Liver (tissue), 3 donors: ENCODE measurements around the gene TTC39C.

Experiments used
- CTCF ChIP-seq: fragments of 150-350 bp; IDR thresholded peaks from 2 replicates; pipeline ENCODE4 v1.5.1; 2017; ENCODE audit warnings: improper control_type of control experiment, low read depth, low read length; ENCODE audit not compliant: missing input control
- EGR1 ChIP-seq, 2 donors: IDR thresholded peaks; 2 replicates each; pipeline ENCODE4 v1.6.1; 2016 to 2018; ENCODE audit warnings: antibody characterized with exemption in 2 of 2, low read depth in 2 of 2
- GABPA ChIP-seq, 2 donors: IDR thresholded peaks in 1 of 2; conservative IDR thresholded peaks in 1 of 2; 2 replicates each; pipeline ENCODE4 v1.6.1; 2016; ENCODE audit warnings: antibody characterized with exemption in 2 of 2, mild to moderate bottlenecking in 1 of 2, moderate library complexity in 1 of 2
- JUND ChIP-seq, 2 donors: IDR thresholded peaks; 2 replicates each; pipeline ENCODE4 v1.6.1; 2016; ENCODE audit warnings: antibody characterized with exemption in 2 of 2
- RAD21 ChIP-seq, 2 donors: IDR thresholded peaks; 2 replicates each; pipeline ENCODE4 v1.6.1; 2016; ENCODE audit warnings: antibody characterized with exemption in 2 of 2, mild to moderate bottlenecking in 2 of 2
- REST ChIP-seq: IDR thresholded peaks from 2 replicates; pipeline ENCODE4 v1.6.1; 2016; ENCODE audit warnings: antibody characterized with exemption, mild to moderate bottlenecking
- TAF1 ChIP-seq: conservative IDR thresholded peaks from 2 replicates; pipeline ENCODE4 v1.6.1; 2016; ENCODE audit warnings: antibody characterized with exemption, mild to moderate bottlenecking
- YY1 ChIP-seq: IDR thresholded peaks from 2 replicates; pipeline ENCODE4 v1.6.1; 2016; ENCODE audit warnings: antibody characterized with exemption, mild to moderate bottlenecking
- TF ChIP-seq, protein P1 (sequence below): IDR thresholded peaks from 2 replicates; pipeline ENCODE4 v1.6.1; 2016; ENCODE audit warnings: antibody characterized with exemption
- TF ChIP-seq, protein P2 (sequence below): IDR thresholded peaks from 2 replicates; pipeline ENCODE4 v1.6.1; 2016; ENCODE audit warnings: antibody characterized with exemption
- donor health status: healthy.
- donor health status: healthy.

- TF ChIP-seq CTCF, result no peak
- no peak for TF ChIP-seq TAF1
- TF ChIP-seq GABPA (IDR thresholded peaks at IDR 0.05 in 1 of 2, conservative IDR thresholded peaks at IDR 0.05 in 1 of 2), result no peak
- TF ChIP-seq, protein P1, sequence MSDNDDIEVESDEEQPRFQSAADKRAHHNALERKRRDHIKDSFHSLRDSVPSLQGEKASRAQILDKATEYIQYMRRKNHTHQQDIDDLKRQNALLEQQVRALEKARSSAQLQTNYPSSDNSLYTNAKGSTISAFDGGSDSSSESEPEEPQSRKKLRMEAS, result no peak
- TF ChIP-seq YY1, result no peak
- TF ChIP-seq EGR1 (IDR thresholded peaks at IDR 0.05; ENCODE audit: low read depth in 2 of 2), result no peak
- no peak for TF ChIP-seq REST
- no peak for TF ChIP-seq RAD21 (IDR thresholded peaks at IDR 0.05)
- TF ChIP-seq JUND (IDR thresholded peaks at IDR 0.05), result no peak
- TF ChIP-seq, protein P2, sequence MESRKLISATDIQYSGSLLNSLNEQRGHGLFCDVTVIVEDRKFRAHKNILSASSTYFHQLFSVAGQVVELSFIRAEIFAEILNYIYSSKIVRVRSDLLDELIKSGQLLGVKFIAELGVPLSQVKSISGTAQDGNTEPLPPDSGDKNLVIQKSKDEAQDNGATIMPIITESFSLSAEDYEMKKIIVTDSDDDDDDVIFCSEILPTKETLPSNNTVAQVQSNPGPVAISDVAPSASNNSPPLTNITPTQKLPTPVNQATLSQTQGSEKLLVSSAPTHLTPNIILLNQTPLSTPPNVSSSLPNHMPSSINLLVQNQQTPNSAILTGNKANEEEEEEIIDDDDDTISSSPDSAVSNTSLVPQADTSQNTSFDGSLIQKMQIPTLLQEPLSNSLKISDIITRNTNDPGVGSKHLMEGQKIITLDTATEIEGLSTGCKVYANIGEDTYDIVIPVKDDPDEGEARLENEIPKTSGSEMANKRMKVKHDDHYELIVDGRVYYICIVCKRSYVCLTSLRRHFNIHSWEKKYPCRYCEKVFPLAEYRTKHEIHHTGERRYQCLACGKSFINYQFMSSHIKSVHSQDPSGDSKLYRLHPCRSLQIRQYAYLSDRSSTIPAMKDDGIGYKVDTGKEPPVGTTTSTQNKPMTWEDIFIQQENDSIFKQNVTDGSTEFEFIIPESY, result no peak
Observed at GRCh38 chr18:24130494-24130893, 115.9 kb downstream of the TTC39C start.
